ENCODE measurements around the gene ACSM6. TPM values are rescaled to one million over a fixed set of nuclear protein-coding genes. Genes with fewer than 3 reads are reported as not detected.

Gene ACSM6
- total and polyA plus RNA-seq, 2 of the 8 experiments (the other 6 are each of a cell fraction or from before 2014, with no cell fraction given), result 0.33 TPM; not detected in 1

GRCh38 chr10:95254629-95255028 lies 60.6 kb downstream of the ACSM6 start (continued):
- no peak for TF ChIP-seq CHD7 (IDR thresholded peaks at IDR 0.05; ENCODE audit: insufficient replicate concordance, low read length)
- TF ChIP-seq BRCA1 (IDR thresholded peaks at IDR 0.05; ENCODE audit: low read depth, low read length), result no peak
- TF ChIP-seq YY1 (IDR thresholded peaks at IDR 0.05; ENCODE audit: low read depth, low read length), result no peak

All from H1 (cell line).